GM19438 (cell line): ENCODE data around the gene MGST3.
"Not testable (repeated sequence)": the region's sequence is repeated elsewhere in the genome, so short reads cannot be mapped to it uniquely, and the experiment has no call there.

Source experiments
- ATAC-seq: cut with Tn5 transposase; IDR thresholded peaks from one replicate; pipeline ENCODE4 v1.9.1; 2021; ENCODE audit warnings: low read depth; ENCODE audit not compliant: unreplicated experiment

Gene MGST3

DNA sequence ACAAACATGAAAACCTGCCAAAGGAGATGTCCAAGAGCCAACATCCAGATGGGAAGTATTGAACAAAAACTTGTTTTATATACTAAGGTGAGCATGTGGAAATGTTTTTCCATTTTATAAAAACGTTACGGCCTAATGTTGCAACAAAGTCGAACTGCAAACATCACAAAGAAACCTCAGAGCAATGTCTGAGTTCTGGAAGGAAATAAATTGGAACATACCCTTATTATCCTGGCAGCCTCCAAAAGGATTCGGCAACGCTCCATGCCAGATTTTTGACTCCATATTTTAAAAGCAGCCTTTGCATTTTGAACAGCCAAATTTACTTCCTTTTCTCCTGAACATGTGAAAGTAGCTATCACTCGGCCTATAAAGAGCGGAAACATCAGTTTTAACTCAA lies 64.0 kb downstream of the MGST3 start:
- ATAC-seq: no peak

DNA sequence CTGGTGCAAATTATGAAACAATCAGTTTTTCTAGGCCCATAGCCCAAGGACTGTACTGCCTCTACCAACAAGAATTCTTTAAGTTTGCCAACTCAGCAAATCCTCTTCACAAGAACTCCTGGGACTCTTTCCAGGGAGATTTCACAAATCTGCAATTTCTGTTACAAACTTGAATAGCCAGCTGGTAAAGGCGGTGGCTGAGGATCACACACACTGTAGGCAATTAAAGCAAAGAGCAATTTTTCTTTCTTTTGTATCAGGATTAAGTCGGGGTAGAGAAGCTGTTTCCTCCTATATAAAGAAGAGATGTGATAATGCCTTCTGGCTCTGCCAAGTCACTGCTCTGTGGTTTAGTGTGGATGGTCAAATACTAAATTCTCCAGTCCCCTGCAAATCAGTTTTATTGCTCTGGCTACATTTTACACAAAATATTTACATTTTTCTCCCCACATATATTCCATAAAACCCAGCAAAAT lies 65.6 kb downstream of the MGST3 start:
- ATAC-seq: no peak

- no peak for ATAC-seq
Observed at GRCh38 chr1:165697491-165697880, 66.5 kb downstream of the MGST3 start.

DNA sequence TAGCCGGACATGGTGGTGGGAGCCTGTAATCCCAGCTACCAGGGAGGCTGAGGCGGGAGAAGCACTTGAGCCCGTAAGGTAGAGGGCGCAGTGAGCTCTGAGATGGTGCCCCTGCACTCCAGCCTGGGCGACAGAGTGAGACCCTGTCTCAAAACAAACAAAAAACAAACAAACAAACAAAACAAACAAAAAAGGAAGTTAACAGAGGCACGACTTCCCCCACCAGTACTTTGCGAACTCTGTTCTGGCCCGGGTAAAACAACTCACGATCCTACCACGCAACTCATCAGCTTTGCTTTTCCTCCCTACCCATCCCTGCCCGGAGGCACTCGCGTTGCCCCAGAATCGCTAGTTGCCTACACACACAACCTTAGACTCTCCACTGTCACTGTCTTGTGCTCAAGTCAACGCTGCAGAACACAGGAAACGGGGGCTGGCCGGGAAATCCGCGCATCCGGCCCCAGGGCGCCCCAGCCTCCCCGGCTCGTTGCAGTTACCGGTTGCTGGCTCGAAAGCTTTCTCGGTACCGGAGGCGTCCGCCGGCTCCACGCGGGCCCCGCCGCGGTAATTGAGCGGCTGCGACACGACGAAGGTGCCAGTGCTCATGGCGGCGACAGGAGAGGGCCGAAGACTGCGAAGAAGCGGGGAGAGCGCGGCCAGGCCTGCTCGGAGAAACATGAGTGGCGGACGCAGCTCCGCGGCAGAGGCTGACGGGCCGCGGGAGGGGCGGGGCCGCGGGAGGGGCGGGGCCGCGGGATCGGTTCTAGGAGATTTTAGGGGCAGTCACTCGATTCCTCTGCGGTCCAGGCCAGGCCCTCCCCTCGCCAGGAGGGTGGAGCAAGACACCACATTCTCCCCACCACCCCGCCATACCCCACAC lies 67.1 kb downstream of the MGST3 start, which contains the start of gene ALDH9A1:
Gene ALDH9A1 (minus strand): TSS at position 682 of the 880 bp plus-strand sequence. CDS start 4 bp downstream, at position 678.
- ATAC-seq: peak; percentile 89

- no peak for ATAC-seq
Observed at GRCh38 chr1:165698761-165699052, 67.7 kb downstream of the MGST3 start.

DNA sequence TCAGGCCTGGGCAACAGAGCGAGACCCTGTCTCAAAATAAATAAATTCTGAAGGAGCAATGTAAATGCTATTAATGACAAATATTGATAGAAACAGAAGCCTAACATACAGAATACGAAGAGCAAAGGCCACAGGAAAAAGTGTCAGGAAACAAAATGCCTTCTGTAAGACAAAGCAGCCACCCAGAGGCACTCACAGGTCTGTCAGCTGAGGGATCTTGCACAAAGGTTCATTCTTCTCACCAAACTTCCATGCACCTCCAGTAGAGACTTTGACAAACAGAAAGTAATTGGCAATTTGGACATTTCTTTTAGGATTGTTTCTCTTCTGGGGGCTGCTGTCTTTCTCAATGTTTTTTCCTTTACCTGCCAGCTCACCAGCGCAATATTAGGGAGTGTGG lies 68.5 kb downstream of the MGST3 start:
- no peak for ATAC-seq

GRCh38 chr1:165701922-165702321 lies 70.9 kb downstream of the MGST3 start:
- not testable (repeated sequence) for ATAC-seq

- no peak for ATAC-seq
Observed at GRCh38 chr1:165703648-165704047, 72.6 kb downstream of the MGST3 start.
